Measurements from ENCODE around the gene ENOX1.
"Not testable (repeated sequence)": the region's sequence is repeated elsewhere in the genome, so short reads cannot be mapped to it uniquely, and the experiment has no call there.

The ENOX1 gene

DNA sequence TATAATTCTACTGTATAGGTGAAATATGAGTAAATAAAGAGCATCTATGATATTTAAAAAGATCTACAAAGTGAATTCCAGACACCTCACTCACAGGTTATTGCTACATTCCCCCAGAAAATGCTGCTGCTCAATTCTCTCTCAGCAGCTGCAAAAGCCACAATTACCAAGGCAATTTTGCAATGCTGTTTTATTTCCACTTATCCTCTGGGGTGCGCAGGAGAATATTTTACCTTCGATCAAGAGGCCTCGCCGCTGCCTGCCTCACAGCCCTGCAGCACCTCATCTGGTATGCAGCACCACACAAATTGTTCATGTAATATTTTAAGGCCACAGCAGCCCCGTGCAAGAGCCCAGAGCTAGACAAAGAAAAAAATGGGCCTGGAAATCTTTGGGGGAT, 430.2 kb downstream of the ENOX1 start:
- DNase-seq (ENCODE audit: low spot score), result no peak

DNA sequence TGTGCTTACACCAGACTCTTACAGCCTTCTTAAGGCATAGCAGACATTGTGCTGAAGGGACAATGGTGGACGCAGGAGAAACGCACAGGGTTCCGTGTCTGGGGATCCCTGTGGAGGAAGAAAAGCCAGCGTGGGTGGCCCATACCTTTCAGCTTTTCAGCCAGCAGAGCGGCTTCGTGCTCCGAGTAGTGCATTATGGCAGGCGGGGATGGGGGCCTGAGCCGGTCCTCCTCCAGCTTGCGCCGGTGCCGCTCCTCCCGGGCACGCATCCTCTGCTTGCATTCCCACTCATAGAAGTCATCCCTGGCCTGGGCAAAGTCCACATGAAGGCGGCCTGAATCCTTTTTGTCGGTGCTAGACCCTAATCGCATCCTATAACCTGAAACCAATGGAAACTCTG, 431.0 kb downstream of the ENOX1 start:
- DNase-seq (ENCODE audit: low spot score), result no peak

DNA sequence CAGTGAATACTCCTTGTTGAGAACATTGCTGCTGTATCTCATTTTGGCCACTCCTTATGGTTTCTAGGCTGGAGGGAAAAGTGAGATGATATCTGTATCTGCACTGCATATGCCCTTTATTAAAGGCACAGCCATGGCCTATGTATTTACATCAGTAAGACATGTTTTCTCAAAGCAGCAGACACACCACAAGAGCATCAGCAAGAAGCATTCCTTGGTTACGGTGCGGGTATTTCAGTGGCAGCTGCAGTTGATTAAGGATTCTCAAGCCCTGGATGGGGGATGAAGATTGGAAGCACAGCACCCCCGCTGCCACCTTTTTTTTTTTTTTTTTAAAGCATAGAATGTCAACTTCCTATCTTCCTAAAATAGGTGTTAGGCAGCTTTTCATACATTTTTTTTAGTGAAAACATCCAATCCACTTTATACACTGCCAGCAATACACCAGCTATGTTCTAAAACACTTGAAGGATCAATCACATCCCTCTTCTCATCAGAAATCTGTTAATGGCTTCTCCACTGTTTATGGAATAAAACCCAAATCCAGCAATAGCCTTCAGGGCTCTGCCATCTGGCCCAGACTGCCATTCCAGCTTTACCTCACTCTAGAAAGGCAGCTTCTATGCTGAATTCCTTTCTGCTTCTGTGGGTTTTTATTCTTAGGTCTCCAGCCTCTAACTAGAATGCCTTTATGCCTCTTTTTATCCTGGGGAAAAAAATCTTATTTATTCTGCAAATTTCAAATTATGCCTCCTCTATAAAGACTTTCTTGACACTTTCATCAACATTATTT, 432.4 kb downstream of the ENOX1 start:
- no peak for DNase-seq (ENCODE audit: low spot score)

DNA sequence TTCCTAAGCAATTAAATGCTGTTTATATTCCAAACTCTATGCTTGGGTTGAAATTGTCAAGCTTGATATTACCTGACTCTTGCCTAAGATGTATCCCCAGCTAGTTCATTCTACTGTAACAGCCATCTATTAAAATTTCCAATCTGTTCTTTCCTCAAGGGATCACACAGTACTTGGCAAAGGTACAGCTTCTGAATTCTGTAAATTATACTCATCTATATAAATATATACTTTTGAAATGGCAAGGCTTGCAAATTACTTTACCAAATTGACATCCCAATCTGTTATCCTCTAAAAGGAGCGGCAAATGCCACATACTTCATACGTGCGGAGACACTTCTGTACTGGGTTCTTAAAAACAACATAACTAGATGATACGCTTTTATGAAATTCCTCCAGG, 433.1 kb downstream of the ENOX1 start:
- DNase-seq (ENCODE audit: low spot score), result no peak

DNA sequence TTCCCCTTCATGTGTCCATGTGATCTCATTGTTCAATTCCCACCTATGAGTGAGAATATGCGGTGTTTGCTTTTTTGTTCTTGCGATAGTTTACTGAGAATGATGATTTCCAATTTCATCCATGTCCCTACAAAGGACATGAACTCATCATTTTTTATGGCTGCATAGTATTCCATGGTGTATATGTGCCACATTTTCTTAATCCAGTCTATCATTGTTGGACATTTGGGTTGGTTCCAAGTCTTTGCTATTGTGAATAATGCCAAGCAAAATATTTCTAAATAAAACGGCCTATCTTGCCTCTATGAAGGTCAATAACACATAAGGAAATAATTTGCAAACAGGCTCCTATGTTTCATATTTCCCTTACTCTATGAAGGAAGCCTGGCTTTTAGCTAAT, 435.2 kb downstream of the ENOX1 start:
- DNase-seq (ENCODE audit: low spot score), result not testable (repeated sequence)

DNA sequence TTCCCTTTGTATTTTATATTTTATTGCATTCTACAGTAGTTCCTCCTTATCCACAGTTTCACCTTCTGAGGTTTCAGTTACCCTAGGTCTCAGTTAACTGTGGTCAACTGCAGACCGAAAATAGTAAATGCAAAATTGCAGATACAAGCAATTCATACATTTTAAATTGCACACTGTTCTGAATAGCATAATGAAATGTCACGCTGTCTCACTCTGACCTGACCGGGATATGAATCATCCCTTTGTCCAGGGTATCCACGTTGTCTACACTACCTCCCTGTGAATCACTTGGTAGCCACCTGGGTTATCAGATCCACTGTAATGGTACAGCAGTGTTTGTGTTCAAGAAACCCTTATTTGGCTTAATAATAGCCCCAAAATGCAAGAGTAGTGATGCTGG, 438.4 kb downstream of the ENOX1 start:
- no peak for DNase-seq (ENCODE audit: low spot score)

DNA sequence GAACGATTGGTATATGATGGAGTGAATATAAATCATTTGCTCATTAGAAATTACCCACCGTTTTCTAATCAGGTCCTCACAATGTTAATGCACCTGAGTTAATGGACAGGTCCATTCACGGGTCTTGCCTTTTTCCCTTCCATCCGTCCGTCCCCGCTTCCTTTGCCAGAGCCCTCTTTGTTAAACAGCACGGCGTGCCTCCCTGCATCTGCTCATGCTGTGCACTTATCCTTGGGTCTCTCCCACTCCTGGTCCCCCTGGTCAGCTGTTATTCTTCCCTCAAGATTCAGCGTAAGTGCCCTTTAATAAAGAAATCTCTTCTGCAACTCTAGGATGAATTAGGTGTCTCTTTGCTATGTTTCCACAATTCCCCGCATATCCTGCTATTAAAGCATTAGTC, 438.9 kb downstream of the ENOX1 start:
- no peak for DNase-seq (ENCODE audit: low spot score)

DNA sequence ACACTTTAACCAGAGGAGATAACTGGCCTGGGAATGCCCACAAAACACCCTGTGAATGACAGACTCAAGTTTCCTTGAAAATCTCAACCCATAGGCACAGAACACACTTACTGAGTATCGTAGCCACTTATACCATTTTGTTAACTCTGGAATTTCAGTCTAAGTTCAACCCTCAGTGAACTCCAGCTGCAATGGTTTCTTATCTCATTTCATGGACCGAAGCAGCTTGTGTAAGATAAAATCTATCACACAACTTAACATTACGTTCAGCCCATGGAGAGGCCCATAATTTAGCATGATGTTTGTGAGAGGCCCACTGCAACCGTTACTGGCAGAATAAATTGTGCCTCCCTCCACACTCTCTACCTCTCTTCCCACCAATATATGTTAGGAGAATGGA, 440.3 kb downstream of the ENOX1 start:
- no peak for DNase-seq (ENCODE audit: low spot score)

DNA sequence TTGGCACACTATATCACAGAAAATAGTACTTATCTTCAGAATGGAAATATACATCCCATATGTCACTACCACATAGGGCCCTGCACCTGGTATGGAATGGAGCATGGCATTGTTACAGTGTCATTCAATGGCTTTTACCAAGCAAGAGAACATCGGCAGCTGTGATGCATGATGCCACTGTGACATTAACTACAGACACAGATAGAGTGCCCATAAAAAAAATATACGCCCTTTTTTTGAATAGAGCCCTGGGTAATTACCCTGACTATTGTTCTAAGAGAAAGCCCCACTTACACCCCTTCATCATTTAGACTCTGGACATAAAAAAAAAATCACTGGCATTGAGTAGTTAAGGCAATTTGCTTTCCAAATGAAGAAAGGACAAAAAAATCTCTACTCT, 443.1 kb downstream of the ENOX1 start:
- DNase-seq (ENCODE audit: low spot score), result no peak

DNA sequence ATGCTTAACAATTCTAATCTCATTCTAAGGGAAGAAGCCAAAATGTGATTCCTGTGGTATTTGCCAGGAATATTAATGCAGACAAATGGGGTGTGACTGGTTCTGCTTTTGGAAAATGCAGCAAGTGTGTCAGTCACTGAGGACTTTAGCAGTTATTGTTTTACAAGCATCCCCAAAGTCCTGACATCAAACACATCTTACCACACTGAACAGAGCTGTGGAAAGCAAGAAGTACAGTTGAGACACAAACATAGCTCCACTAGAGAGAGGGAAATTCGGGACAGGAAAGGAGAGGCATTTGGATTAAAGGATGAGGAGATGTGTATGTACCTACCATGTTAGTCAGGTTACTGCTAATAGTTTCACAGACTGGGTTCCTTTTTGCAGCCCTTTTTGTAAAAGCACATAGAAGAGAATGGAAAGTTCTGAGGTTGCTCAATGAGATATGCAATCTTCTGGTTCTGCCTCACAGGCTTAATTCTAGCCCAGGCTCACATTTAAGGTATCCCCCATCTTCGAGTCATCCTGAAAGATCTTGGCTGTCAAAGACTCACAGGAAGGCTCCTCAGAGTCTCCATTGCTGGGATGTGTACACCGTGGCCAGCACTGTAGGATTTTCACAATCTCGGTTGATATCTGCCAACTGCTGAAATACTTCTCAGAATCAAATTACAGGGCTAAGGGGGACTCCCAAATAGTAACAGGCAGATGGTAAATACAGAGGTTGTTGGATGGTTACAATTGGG, 446.8 kb downstream of the ENOX1 start:
- no peak for DNase-seq (ENCODE audit: low spot score)

DNA sequence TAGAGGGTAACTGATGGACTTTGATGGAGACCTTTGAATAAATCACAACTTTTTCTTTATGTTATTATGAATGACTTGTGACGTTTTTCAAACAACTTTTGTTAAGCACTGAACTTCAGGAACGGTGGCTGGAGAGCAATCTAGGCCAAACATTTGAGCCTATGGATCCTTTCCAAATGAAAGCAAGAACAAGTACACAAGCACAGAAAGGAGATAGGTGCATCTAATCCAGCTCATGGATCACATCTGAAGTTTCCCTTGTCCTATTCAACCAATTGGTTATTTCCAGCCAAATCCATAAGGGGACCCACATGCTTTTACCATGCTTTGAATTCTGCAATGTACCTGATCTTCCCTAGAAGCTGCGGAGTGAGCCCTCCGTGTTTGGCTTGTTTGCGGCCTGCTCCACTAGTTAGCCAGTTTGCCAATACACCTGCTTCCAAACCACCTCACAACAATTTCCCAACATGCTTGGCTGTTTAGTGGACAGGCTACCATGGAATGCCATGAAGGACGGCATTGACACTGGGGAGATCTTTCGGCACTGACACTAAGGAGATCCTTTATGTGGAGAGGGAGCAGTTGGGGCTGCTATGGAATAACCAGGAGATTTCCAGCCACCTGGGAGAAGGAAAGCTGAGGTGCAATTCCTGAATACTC, 447.5 kb downstream of the ENOX1 start:
- DNase-seq (ENCODE audit: low spot score), result no peak

DNA sequence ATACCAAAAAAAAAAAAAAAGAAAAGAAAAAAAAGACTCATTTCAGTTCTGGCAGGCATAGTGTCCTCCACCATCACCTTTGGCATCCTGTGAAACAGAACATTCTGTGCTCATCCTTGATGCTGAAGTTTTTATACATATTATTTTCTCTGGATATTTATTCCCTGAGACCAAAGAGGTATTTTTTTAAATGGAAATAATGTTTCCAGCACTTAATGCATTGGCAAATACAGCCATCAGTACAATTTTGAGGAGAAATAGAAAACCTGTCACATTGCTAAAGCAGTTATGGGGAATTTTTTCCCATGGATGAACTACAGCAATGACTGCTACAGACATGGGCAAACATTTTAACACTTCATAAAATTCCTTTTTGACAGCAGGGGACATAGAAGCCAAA, 451.0 kb downstream of the ENOX1 start:
- no peak for DNase-seq (ENCODE audit: low spot score)

DNA sequence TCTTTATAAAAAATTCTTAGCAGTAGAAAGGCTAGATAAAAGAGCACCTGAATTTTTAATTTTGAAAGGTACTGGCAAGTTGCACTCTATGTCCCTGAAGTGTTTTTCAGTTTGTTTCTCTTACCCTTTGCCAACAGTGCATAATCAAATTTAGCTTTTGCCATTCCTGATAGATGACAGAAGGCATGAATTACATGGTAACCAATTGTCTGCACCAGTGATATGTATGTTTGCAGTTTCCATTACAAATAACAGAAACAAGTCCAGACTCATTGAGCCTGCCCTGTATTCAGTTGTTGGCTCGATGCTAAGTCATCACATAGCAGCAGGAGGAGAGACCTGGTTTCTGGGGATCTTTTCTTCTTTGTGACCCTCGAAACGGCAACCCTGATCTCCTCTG, 453.6 kb downstream of the ENOX1 start:
- DNase-seq (ENCODE audit: low spot score), result no peak

DNA sequence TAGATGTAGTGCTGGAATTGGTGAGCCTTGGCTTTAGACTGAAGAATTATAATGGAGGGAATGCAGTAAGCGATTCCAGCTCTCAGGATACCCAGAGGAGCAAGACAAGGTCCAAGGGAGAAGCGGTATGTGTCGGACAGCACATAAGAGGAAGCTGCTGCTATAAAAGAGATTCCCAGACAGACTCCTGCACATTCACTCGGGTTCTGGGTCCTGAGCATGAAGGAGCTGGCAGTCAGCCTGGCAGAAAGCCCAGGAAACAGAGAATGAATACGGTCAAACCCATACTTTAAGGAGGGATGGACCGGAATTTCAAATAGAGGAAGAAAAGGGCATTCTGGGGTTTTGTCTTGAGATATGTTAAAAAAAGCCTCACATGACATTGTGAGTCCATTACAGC, 455.1 kb downstream of the ENOX1 start:
- DNase-seq (ENCODE audit: low spot score), result no peak

DNA sequence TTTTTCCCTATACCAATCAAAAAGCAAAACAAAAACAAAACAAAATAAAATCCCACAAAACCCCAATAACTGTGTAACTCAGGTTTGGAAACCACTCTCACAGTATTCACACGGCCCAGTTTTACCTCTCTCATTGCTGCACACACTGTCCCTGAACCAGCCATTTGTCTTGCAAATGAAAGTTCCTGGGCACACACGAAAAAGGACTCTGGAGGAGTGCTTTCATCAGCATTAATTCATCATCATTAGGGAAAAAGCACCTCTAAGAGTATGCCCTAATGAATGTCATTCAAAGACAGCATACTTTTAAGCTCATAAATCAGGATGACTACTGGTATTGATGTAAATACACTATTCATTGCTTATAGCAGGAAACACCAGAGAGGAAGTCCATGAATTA, 457.1 kb downstream of the ENOX1 start:
- DNase-seq (ENCODE audit: low spot score), result no peak

DNA sequence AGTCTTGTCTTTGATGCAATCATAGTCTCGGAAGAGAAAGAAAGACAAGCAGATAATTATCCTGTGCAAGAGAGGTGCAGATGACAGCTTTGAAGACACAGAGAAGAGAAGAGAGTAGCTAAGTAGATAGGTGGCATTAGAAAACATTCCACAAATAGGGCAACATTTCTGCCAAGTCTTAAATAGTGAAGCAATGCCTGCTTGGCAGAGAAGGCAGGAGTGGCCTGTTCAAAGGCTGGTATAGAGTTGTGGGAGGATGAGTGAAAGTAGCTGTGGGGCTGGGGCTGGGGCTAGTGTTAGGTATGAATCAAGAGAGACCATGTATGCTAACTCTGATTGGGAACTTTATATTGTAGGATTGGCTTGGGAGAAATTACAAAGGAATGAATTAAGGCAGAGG, 457.9 kb downstream of the ENOX1 start:
- DNase-seq (ENCODE audit: low spot score), result no peak

DNA sequence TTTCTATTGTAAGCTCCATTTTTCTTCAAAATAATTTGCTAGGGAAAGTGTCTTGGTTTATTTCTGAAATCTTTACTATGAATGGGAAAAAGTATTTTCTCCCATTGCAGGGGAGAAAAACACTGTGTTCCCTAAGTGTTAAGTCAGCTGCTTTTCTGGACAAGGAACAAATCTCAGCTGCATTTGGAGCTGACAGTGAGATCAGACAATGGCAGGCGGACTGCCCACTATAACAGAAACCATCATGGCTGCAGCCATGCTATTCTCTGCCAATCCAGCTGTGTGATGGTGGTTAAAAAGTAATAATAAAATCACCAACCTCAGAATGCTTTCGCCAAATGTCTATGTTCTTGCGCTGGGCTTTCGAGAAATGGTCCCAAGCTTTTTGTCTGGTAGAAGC, 460.7 kb downstream of the ENOX1 start:
- DNase-seq (ENCODE audit: low spot score), result no peak

DNA sequence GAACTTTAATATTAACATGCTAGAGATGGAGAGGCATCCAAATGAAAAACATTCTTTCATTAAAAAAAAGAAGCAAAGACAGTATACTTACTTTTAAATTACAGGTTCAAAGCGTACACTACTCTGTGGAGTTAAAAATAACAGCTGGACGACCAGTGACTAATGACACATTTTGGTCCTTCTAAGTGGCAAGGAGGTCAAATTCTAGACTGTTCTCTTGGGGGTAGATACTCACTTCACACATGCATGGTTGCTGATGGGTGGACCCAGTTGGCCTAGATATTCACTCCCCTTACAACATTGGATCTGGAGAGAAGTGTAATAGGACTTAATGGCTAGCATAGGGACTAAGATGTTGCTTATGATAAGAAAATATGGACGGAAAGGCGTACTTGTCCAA, 461.1 kb downstream of the ENOX1 start:
- no peak for DNase-seq (ENCODE audit: low spot score)

DNA sequence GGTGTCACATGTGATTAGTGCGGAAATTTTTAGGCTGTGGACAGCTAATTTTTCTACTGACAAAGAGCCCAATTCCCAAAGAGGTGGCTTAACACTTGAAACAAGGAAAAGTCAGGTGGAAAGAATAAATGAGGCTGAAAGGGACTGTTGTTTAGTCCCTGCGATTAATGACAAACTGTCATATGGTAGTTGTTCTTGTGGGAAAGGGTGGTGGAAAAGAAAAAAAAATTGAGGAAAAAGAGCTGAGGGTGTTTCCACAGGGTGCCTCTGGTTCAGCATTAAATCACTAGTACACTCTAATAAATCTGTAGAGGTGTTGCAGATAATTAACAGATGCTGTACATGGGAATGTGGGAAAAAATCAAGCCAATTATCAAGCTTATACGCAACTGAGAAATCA, 462.6 kb downstream of the ENOX1 start:
- DNase-seq (ENCODE audit: low spot score), result no peak

DNA sequence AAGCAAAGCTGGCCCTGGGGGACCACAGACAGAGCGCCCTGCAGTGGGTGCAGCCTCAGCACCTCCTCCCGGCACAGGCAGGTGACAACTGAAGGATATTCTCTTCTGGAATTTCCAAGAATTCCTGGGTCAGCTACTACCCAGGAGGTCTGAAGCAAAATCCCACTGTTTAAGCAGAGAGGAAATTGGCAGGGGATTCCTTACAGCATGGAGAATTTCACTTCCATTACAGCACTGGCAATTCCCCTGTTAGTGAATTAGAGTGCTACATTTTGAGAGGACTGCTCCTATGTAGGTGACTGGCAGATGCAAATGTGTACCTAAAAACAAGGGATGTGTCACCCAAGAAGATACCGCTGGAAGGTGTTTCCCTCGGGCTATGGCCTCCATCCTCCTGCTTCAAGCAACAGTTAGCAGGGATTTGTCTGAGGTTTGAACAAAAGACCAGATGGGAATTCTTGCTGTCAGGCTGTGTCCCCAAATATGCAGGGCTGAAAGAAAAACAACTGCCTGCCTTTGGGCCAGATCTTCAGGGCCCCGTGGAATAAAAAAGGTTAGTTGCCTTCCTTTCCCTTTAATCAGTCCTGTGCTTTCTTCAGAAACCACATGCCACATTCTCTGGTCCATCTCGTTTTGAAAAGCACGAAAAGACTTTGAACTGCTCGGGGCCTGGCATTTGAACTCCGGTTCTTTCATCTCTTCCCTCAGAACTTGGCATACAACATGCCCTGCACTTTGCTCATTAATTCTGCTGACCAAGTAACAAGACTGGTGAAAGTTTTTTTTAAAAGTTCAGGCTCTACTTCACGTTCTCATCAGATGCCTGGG, 466.9 kb downstream of the ENOX1 start:
- no peak for DNase-seq (ENCODE audit: low spot score)

DNA sequence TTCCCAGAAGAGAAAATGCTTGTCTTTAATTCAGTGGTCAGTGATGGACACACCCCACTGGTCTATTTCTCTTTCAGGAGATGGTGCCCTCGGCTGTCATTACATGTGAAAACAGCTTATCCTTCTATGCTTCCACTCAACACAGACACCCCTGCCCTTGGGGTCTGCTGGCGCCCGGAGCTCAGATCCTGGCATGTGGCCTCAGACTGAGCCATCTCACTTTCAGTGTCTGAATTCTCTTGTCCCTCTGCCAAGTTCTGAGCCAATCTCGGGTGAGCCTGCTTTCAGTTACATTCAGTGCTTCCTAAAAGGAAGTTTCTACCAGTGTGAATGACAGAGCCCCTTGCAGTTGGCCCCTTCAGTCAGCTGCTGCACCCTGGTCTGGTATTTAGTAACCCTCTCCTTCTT, 469.8 kb downstream of the ENOX1 start:
- DNase-seq (ENCODE audit: low spot score), result no peak

DNA sequence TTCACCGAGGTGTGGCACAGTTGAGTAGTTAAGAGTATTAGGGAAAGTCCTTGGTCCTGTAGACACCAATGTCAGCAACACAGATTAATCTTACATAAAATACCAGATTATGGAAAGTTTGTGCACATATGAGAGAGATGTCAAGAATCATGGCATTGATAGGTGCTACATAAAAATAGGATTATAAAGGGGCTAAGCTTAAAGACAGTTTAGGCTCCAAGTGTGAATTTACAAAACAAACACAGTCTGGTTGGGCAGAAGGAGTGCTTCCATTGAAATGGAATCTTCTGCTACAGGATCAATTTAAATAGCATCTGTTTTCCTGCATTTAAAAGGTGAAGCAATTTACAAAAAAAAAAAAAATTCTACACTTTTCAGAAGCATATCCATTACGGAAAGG, 470.5 kb downstream of the ENOX1 start:
- no peak for DNase-seq (ENCODE audit: low spot score)
